PC-3 (cell line): ENCODE data around the gene AANAT. TPM values are rescaled to one million over a fixed set of nuclear protein-coding genes. Genes with fewer than 3 reads are reported as not detected.

Experiments used
- ATAC-seq: fragments of 200-7000 bp; cut with Tn5 transposase; 2 replicates; pipeline ENCODE4 v1.9.1; 2020; ENCODE audit warnings: mild to moderate bottlenecking, moderate library complexity
- BruUV-seq: library from RNA; stranded (reverse); fragments of 400-500 nt; replicated peaks from 2 replicates; lab custom pipeline; 2021; lab: Mats Ljungman, UMichigan
- CTCF ChIA-PET: fragments of 300-600 bp; sonication (Branson Sonifier 250); formaldehyde crosslinking; loops from one replicate; lab custom pipeline; 2022; ENCODE audit warnings: antibody characterized with exemption; lab: Charles Lee
- POLR2A ChIA-PET: fragments of 300-600 bp; sonication (Branson Sonifier 250); formaldehyde crosslinking; loops from one replicate; lab custom pipeline; 2022; ENCODE audit warnings: antibody characterized with exemption; ENCODE audit not compliant: unreplicated experiment; lab: Charles Lee
- DNase-seq: peaks from one replicate; pipeline ENCODE4 v3.0.0-alpha.2; 2015
- H2AFZ ChIP-seq: fragments of 300-600 bp; sonication (generic); 2 replicates; pipeline ENCODE4 v1.6.0; 2016; ENCODE audit warnings: antibody characterized with exemption, low read length
- H3F3A ChIP-seq: fragments of 300-600 bp; sonication (generic); one replicate; pipeline ENCODE4 v1.6.0; 2017; ENCODE audit warnings: antibody characterized with exemption, low read length, control low read depth, mild to moderate bottlenecking; ENCODE audit not compliant: unreplicated experiment
- H3K27ac ChIP-seq: fragments of 300-600 bp; sonication (generic); 2 replicates; pipeline ENCODE4 v1.5.1; 2016; ENCODE audit warnings: mild to moderate bottlenecking, low read length
- H3K27me3 ChIP-seq: fragments of 300-600 bp; sonication (generic); 2 replicates; pipeline ENCODE4 v1.6.1; 2016; ENCODE audit warnings: low read length, mixed read lengths
- H3K36me3 ChIP-seq: fragments of 300-600 bp; sonication (generic); 2 replicates; pipeline ENCODE4 v1.6.1; 2016; ENCODE audit warnings: low read depth, mixed run types, low read length, mixed read lengths
- H3K4me1 ChIP-seq: fragments of 300-600 bp; sonication (generic); 2 replicates; pipeline ENCODE4 v1.5.1; 2016; ENCODE audit warnings: low read length; ENCODE audit not compliant: insufficient read depth
- H3K4me2 ChIP-seq: fragments of 300-600 bp; sonication (generic); 2 replicates; pipeline ENCODE4 v1.6.0; 2016; ENCODE audit warnings: low read length
- H3K4me3 ChIP-seq: fragments of 300-600 bp; sonication (generic); 2 replicates; pipeline ENCODE4 v1.5.1; 2016; ENCODE audit warnings: mild to moderate bottlenecking, low read length, mixed read lengths
- H3K79me2 ChIP-seq: fragments of 300-600 bp; sonication (generic); 2 replicates; pipeline ENCODE4 v1.6.1; 2017; ENCODE audit warnings: low read length, mixed read lengths
- H3K9ac ChIP-seq: fragments of 300-600 bp; sonication (generic); 2 replicates; pipeline ENCODE4 v1.6.0; 2016; ENCODE audit warnings: mild to moderate bottlenecking, low read length
- H3K9me2 ChIP-seq: fragments of 300-600 bp; sonication (generic); replicated peaks from 2 replicates; pipeline ENCODE4 v1.6.1; 2016; ENCODE audit warnings: mixed run types, low read length, mixed read lengths
- H3K9me3 ChIP-seq: fragments of 300-600 bp; sonication (generic); 2 replicates; pipeline ENCODE4 v1.6.1; 2016; ENCODE audit warnings: low read length, mixed read lengths
- H4K20me1 ChIP-seq: fragments of 300-600 bp; sonication (generic); 2 replicates; pipeline ENCODE4 v1.6.1; 2016; ENCODE audit warnings: low read length, mixed read lengths
- EZH2 ChIP-seq: fragments of 300-600 bp; sonication (generic); IDR thresholded peaks from one replicate; pipeline ENCODE4 v1.6.1; 2017; ENCODE audit warnings: antibody characterized with exemption, mild to moderate bottlenecking, low read length; ENCODE audit not compliant: unreplicated experiment
- EZH2phosphoT487 ChIP-seq: fragments of 300-600 bp; sonication (generic); IDR thresholded peaks from 2 replicates; pipeline ENCODE4 v1.6.1; 2018; ENCODE audit warnings: mild to moderate bottlenecking, antibody characterized with exemption, low read length, borderline replicate concordance
- intact Hi-C: fragments of 100-400 bp; cut with micrococcal nuclease; formaldehyde crosslinking; loops from 2 replicates; pipeline ENCODE4 v1.9.0; 2023
- total RNA-seq: library from RNA; depleted of rRNA; stranded (reverse); fragments of >200 nt; gene quantifications from 2 replicates; pipeline ENCODE4 v1.2.3, GENCODE V29; 2014
- TF ChIP-seq, protein P1 (sequence below): fragments of 300-600 bp; sonication (generic); conservative IDR thresholded peaks from 2 replicates; pipeline ENCODE4 v1.5.1; 2017; ENCODE audit warnings: antibody characterized with exemption, low read depth, mild to moderate bottlenecking, low read length

The AANAT gene
- total RNA-seq, 1 experiment from 2014 or later, result not detected

- CTCF ChIA-PET, result interaction anchor here (1.0 kb wide), 1 partner anchor 43 kb away, joined by 5 read pairs; no protein-coding TSS in a partner anchor
- POLR2A ChIA-PET, result interaction anchor here (0.5 kb wide), 1 partner anchor 296 kb away, joined by 4 read pairs; no protein-coding TSS in a partner anchor
Measured at GRCh38 chr17:76501018-76501826, 33.8 kb downstream of the AANAT start, which contains the start of gene RHBDF2. TSS of gene RHBDF2 (minus strand) at chr17:76501423. CDS start at chr17:76481524, 19,899 bp downstream.

GRCh38 chr17:76501827-76502307, 34.5 kb downstream of the AANAT start:
- no peak for ATAC-seq
- Histone ChIP-seq H3K4me1 (peaks cover 36% of the 10 kb centered on the region), H3K4me2 (peak overlapping the region; percentile 83), H3K9me3 (no peaks in the 10 kb centered on the region), H3K9ac (peak overlapping the region; percentile 96; the same call in 1 of the 2 replicates), H3K4me3 (peak overlapping the region; percentile 98), H3K79me2 (peaks cover 41% of the 10 kb centered on the region), H3K36me3 (no peaks in the 10 kb centered on the region), H3F3A (no peaks in the 10 kb centered on the region), H4K20me1 (peaks cover 7% of the 10 kb centered on the region; the same call in 1 of the 2 replicates), H2AFZ (peak overlapping the region; percentile 83), H3K27me3 (no peaks in the 10 kb centered on the region), H3K27ac (no peak overlapping the region), H3K9me2 (no peaks in the 10 kb centered on the region)
- BruUV-seq, result TSS peak; percentile 58
- TF ChIP-seq, protein P1, sequence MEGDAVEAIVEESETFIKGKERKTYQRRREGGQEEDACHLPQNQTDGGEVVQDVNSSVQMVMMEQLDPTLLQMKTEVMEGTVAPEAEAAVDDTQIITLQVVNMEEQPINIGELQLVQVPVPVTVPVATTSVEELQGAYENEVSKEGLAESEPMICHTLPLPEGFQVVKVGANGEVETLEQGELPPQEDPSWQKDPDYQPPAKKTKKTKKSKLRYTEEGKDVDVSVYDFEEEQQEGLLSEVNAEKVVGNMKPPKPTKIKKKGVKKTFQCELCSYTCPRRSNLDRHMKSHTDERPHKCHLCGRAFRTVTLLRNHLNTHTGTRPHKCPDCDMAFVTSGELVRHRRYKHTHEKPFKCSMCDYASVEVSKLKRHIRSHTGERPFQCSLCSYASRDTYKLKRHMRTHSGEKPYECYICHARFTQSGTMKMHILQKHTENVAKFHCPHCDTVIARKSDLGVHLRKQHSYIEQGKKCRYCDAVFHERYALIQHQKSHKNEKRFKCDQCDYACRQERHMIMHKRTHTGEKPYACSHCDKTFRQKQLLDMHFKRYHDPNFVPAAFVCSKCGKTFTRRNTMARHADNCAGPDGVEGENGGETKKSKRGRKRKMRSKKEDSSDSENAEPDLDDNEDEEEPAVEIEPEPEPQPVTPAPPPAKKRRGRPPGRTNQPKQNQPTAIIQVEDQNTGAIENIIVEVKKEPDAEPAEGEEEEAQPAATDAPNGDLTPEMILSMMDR, result no peak
- TF ChIP-seq EZH2 (no peak), EZH2phosphoT487 (no peak)
- intact Hi-C loops, result loop anchor here (1.0 kb wide), 1 partner anchor 36 kb away; no protein-coding TSS in a partner anchor
- no peak for DNase-seq
- ChIA-PET CTCF (interaction anchor here (1.0 kb wide), 1 partner anchor 44 kb away, joined by 5 read pairs; no protein-coding TSS in a partner anchor), POLR2A (no interaction called here)

More at GRCh38 chr17:76501018-76501826, 33.8 kb downstream of the AANAT start, which contains the start of gene RHBDF2:
- BruUV-seq, result no TSS peak
- Histone ChIP-seq H3K36me3 (no peaks in the 10 kb centered on the region), H3K4me2 (peak within 1 kb of the TSS; percentile 83), H4K20me1 (peaks cover 7% of the 10 kb centered on the region; the same call in 1 of the 2 replicates), H3K9ac (peak within 1 kb of the TSS; percentile 96), H3K9me2 (no peaks in the 10 kb centered on the region), H3K4me3 (peak within 1 kb of the TSS; percentile 98), H3K27me3 (no peaks in the 10 kb centered on the region), H3K79me2 (peaks cover 46% of the 10 kb centered on the region), H3K4me1 (peaks cover 33% of the 10 kb centered on the region), H3K27ac (peak within 1 kb of the TSS; percentile 49), H3F3A (no peaks in the 10 kb centered on the region), H3K9me3 (no peaks in the 10 kb centered on the region), H2AFZ (peak within 1 kb of the TSS; percentile 83)
- peak; percentile 69 for ATAC-seq
- TF ChIP-seq EZH2phosphoT487, result no peak
- TF ChIP-seq, protein P1, result no peak
- TF ChIP-seq EZH2, result no peak
- peak; percentile 91 for DNase-seq
- intact Hi-C loops, result loop anchor here (1.0 kb wide), 1 partner anchor 35 kb away; no protein-coding TSS in a partner anchor
